Activated naive CD8-positive, alpha-beta T cell treated with anti-CD3 and anti-CD28 coated beads, Interleukin-2, amount 50 U/mL, for 24 hours (primary cell): ENCODE measurements around the gene ARHGEF12.
"Not testable (repeated sequence)": the region's sequence is repeated elsewhere in the genome, so short reads cannot be mapped to it uniquely, and the experiment has no call there.

Experiments
- ATAC-seq: fragments of 150-1000 bp; cut with Tn5 transposase; one replicate; pipeline ENCODE4 v1.10.0; 2021
- DNase-seq: peaks from one replicate; pipeline ENCODE4 v3.0.0; 2021
- H3K27ac Mint-ChIP-seq: one replicate; pipeline ENCODE4 v1.8.0; 2021; ENCODE audit warnings: mild to moderate bottlenecking, mixed read lengths
- H3K27me3 Mint-ChIP-seq: one replicate; pipeline ENCODE4 v1.8.0; 2021; ENCODE audit warnings: mixed read lengths
- H3K36me3 Mint-ChIP-seq: one replicate; pipeline ENCODE4 v1.8.0; 2021; ENCODE audit warnings: low read depth, mixed read lengths
- H3K4me1 Mint-ChIP-seq: one replicate; pipeline ENCODE4 v1.8.0; 2021; ENCODE audit warnings: mixed read lengths
- H3K4me3 Mint-ChIP-seq: one replicate; pipeline ENCODE4 v1.8.0; 2021; ENCODE audit warnings: mild to moderate bottlenecking, moderate library complexity, mixed read lengths
- H3K9me3 Mint-ChIP-seq: one replicate; pipeline ENCODE4 v1.8.0; 2021; ENCODE audit warnings: mixed read lengths

The ARHGEF12 gene

GRCh38 chr11:120484722-120485121, 148.5 kb downstream of the ARHGEF12 start:
- DNase-seq (no peak), ATAC-seq (no peak)
- H3K4me3 Mint-ChIP-seq, result no peak overlapping the region
- H3K27ac Mint-ChIP-seq, result no peak overlapping the region
- no peaks in the 10 kb centered on the region for H3K9me3 Mint-ChIP-seq
- peaks cover 21% of the 10 kb centered on the region for H3K36me3 Mint-ChIP-seq
- H3K4me1 Mint-ChIP-seq, result no peaks in the 10 kb centered on the region
- no peaks in the 10 kb centered on the region for H3K27me3 Mint-ChIP-seq

GRCh38 chr11:120486138-120486537, 149.9 kb downstream of the ARHGEF12 start:
- Mint-ChIP-seq H3K9me3 (no peaks in the 10 kb centered on the region), H3K27ac (no peak overlapping the region), H3K27me3 (no peaks in the 10 kb centered on the region)

GRCh38 chr11:120489799-120490198, 153.6 kb downstream of the ARHGEF12 start:
- Mint-ChIP-seq H3K27ac (no peak overlapping the region), H3K4me3 (no peak overlapping the region), H3K9me3 (no peaks in the 10 kb centered on the region), H3K4me1 (no peaks in the 10 kb centered on the region), H3K27me3 (peaks cover 2% of the 10 kb centered on the region), H3K36me3 (peaks cover 4% of the 10 kb centered on the region)
- DNase-seq (no peak), ATAC-seq (no peak)

More at GRCh38 chr11:120486138-120486537, 149.9 kb downstream of the ARHGEF12 start:
- H3K4me1 Mint-ChIP-seq, result no peaks in the 10 kb centered on the region
- ATAC-seq (no peak), DNase-seq (no peak)
- peaks cover 12% of the 10 kb centered on the region for H3K36me3 Mint-ChIP-seq
- no peak overlapping the region for H3K4me3 Mint-ChIP-seq

GRCh38 chr11:120492486-120492885, 156.3 kb downstream of the ARHGEF12 start:
- DNase-seq, result no peak
- no peak for ATAC-seq
- Mint-ChIP-seq H3K27me3 (peaks cover 2% of the 10 kb centered on the region), H3K4me1 (no peaks in the 10 kb centered on the region), H3K4me3 (no peak overlapping the region), H3K27ac (no peak overlapping the region), H3K9me3 (no peaks in the 10 kb centered on the region), H3K36me3 (no peaks in the 10 kb centered on the region)

GRCh38 chr11:120494595-120494994, 158.4 kb downstream of the ARHGEF12 start:
- peaks cover 4% of the 10 kb centered on the region for H3K27me3 Mint-ChIP-seq
- H3K36me3 Mint-ChIP-seq, result no peaks in the 10 kb centered on the region
- no peak overlapping the region for H3K27ac Mint-ChIP-seq
- H3K4me1 Mint-ChIP-seq, result no peaks in the 10 kb centered on the region
- H3K9me3 Mint-ChIP-seq, result no peaks in the 10 kb centered on the region
- no peak for ATAC-seq
- no peak for DNase-seq
- no peak overlapping the region for H3K4me3 Mint-ChIP-seq

- no peak overlapping the region for H3K27ac Mint-ChIP-seq
- no peaks in the 10 kb centered on the region for H3K9me3 Mint-ChIP-seq
- no peaks in the 10 kb centered on the region for H3K4me1 Mint-ChIP-seq
- H3K4me3 Mint-ChIP-seq, result no peak overlapping the region
- ATAC-seq (no peak), DNase-seq (no peak)
- peaks cover 31% of the 10 kb centered on the region for H3K27me3 Mint-ChIP-seq
- H3K36me3 Mint-ChIP-seq, result no peaks in the 10 kb centered on the region
These were observed 162.9 kb downstream of the ARHGEF12 start for GRCh38 chr11:120499088-120499487.

- ATAC-seq, result no peak
- no peak overlapping the region for H3K27ac Mint-ChIP-seq
- no peak overlapping the region for H3K4me3 Mint-ChIP-seq
- H3K4me1 Mint-ChIP-seq, result no peaks in the 10 kb centered on the region
- no peaks in the 10 kb centered on the region for H3K36me3 Mint-ChIP-seq
- no peaks in the 10 kb centered on the region for H3K9me3 Mint-ChIP-seq
- peaks cover 36% of the 10 kb centered on the region for H3K27me3 Mint-ChIP-seq
- DNase-seq, result no peak
These were observed 163.6 kb downstream of the ARHGEF12 start for GRCh38 chr11:120499859-120500258.

- Mint-ChIP-seq H3K27ac (no peak overlapping the region), H3K4me1 (no peaks in the 10 kb centered on the region), H3K36me3 (no peaks in the 10 kb centered on the region), H3K4me3 (no peak overlapping the region), H3K9me3 (no peaks in the 10 kb centered on the region), H3K27me3 (peaks cover 42% of the 10 kb centered on the region)
- ATAC-seq (no peak), DNase-seq (no peak)
These were observed 164.3 kb downstream of the ARHGEF12 start for GRCh38 chr11:120500414-120501071.

GRCh38 chr11:120501440-120501839, 165.2 kb downstream of the ARHGEF12 start:
- no peak overlapping the region for H3K4me3 Mint-ChIP-seq
- no peaks in the 10 kb centered on the region for H3K36me3 Mint-ChIP-seq
- H3K27ac Mint-ChIP-seq, result no peak overlapping the region
- peaks cover 45% of the 10 kb centered on the region for H3K27me3 Mint-ChIP-seq
- DNase-seq (no peak), ATAC-seq (no peak)
- no peaks in the 10 kb centered on the region for H3K9me3 Mint-ChIP-seq
- no peaks in the 10 kb centered on the region for H3K4me1 Mint-ChIP-seq

GRCh38 chr11:120501976-120502755, 166.0 kb downstream of the ARHGEF12 start:
- DNase-seq, result no peak
- no peaks in the 10 kb centered on the region for H3K4me1 Mint-ChIP-seq
- no peak overlapping the region for H3K27ac Mint-ChIP-seq
- no peaks in the 10 kb centered on the region for H3K9me3 Mint-ChIP-seq
- H3K36me3 Mint-ChIP-seq, result no peaks in the 10 kb centered on the region
- peaks cover 45% of the 10 kb centered on the region for H3K27me3 Mint-ChIP-seq
- H3K4me3 Mint-ChIP-seq, result no peak overlapping the region
- no peak for ATAC-seq

GRCh38 chr11:120503529-120503928, 167.3 kb downstream of the ARHGEF12 start:
- not testable (repeated sequence) for H3K4me3 Mint-ChIP-seq, H3K36me3 Mint-ChIP-seq, H3K4me1 Mint-ChIP-seq, H3K27ac Mint-ChIP-seq, DNase-seq, H3K9me3 Mint-ChIP-seq, ATAC-seq
- H3K27me3 Mint-ChIP-seq, result peaks cover 49% of the 10 kb centered on the region

- Mint-ChIP-seq H3K36me3 (no peaks in the 10 kb centered on the region), H3K27me3 (peaks cover 60% of the 10 kb centered on the region), H3K9me3 (no peaks in the 10 kb centered on the region)
These were observed 169.7 kb downstream of the ARHGEF12 start for GRCh38 chr11:120505801-120506425.

GRCh38 chr11:120509346-120510053, 173.3 kb downstream of the ARHGEF12 start:
- no peak overlapping the region for H3K4me3 Mint-ChIP-seq
- H3K27ac Mint-ChIP-seq, result no peak overlapping the region
- H3K4me1 Mint-ChIP-seq, result peaks cover 2% of the 10 kb centered on the region
- no peaks in the 10 kb centered on the region for H3K36me3 Mint-ChIP-seq
- DNase-seq, result no peak
- no peak for ATAC-seq
- no peaks in the 10 kb centered on the region for H3K9me3 Mint-ChIP-seq
- H3K27me3 Mint-ChIP-seq, result peaks cover 61% of the 10 kb centered on the region

More at GRCh38 chr11:120505801-120506425, 169.7 kb downstream of the ARHGEF12 start:
- ATAC-seq (no peak), DNase-seq (no peak)
- H3K27ac Mint-ChIP-seq, result no peak overlapping the region
- peaks cover 1% of the 10 kb centered on the region for H3K4me1 Mint-ChIP-seq
- no peak overlapping the region for H3K4me3 Mint-ChIP-seq

GRCh38 chr11:120510406-120511115, 174.3 kb downstream of the ARHGEF12 start:
- no peak for DNase-seq
- no peak overlapping the region for H3K27ac Mint-ChIP-seq
- H3K36me3 Mint-ChIP-seq, result no peaks in the 10 kb centered on the region
- peak overlapping the region; percentile 8 for H3K4me3 Mint-ChIP-seq
- ATAC-seq, result peak; percentile 8
- peaks cover 62% of the 10 kb centered on the region for H3K27me3 Mint-ChIP-seq
- no peaks in the 10 kb centered on the region for H3K9me3 Mint-ChIP-seq
- peaks cover 2% of the 10 kb centered on the region for H3K4me1 Mint-ChIP-seq
